NCI-H128 (cell line): ENCODE data around the gene PRPF6.
"Not testable (repeated sequence)": the region's sequence is repeated elsewhere in the genome, so short reads cannot be mapped to it uniquely, and the experiment has no call there.

Experiments
- DNase-seq: peaks from one replicate; lab custom pipeline; 2025; ENCODE audit not compliant: unreplicated experiment; lab: John Stamatoyannopoulos, UW

The PRPF6 gene

DNA sequence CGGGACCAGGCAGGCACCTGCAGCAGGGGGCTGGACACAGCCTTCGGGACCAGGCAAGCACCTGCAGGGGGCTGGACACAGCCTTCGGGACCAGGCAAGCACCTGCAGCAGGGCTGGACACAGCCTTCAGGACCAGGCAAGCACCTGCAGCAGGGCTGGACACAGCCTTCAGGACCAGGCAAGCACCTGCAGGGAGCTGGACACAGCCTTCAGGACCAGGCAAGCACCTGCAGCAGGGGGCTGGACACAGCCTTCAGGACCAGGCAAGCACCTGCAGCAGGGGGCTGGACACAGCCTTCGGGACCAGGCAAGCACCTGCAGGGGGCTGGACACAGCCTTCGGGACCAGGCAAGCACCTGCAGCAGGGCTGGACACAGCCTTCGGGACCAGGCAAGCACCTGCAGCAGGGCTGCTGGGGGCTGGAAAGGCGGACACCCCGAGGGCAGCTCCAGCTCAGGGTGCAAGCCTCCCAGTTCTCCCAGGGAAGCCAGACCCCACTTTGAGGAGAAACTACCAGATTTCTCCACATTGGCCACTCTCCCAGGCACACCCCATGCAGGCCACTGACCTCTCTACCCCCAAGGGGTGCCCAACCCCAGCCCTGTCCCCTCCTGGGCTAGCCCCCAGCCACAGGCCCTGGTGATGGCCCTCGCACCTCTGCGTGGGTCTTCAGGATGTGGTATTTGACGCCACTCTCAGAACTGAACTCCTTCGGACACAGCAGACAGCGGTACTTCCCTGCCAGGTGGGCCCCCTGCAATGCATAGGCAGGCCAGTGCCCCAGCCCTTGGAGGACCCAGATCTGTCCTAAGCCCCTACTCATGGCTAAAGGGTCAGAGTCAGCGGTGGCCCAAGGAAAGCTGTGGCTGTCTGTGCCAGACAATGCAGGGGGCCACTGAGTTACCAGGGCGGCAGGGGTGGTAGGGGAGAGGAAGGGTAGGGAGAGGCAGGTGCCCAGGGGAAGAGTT, 20.0 kb upstream of the PRPF6 start:
- DNase-seq, result not testable (repeated sequence)

DNA sequence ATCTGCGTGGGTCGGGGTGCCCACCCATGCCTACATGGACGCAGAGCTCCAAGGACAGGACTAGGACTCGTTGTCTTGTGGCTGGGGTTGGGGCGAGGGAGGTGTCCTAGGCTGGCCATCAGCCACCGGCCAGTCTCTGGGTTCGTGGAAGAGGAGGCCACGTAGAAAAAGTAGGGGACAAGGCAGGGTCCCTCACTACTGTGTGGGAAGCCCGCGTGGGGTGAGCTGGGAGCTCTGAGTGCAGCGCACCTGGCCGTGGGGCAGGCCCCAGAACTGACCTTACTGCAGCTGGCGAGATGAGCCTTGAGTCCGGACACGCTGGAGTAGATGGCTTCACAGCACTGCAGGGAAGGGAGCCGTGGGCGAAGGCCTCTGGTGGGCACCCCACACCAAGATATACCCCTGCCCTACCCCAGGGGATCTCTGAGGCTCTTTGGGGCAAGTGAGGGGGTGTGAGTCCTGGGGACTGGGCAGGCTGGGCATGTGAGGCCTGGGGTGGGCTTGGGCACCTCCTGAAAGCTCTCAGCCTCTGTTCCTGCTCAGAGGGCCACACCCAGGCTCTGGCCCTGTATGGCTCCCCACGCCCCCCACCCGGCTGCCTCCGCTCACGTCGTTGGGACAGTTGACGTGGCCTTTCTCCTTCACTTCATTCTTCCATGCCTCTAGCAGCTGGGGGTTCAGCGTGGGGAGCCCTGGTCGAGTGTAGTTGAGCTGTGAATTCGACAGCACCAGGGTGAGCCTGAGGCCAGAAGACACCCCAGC, 19.1 kb upstream of the PRPF6 start:
- DNase-seq, result no peak

DNA sequence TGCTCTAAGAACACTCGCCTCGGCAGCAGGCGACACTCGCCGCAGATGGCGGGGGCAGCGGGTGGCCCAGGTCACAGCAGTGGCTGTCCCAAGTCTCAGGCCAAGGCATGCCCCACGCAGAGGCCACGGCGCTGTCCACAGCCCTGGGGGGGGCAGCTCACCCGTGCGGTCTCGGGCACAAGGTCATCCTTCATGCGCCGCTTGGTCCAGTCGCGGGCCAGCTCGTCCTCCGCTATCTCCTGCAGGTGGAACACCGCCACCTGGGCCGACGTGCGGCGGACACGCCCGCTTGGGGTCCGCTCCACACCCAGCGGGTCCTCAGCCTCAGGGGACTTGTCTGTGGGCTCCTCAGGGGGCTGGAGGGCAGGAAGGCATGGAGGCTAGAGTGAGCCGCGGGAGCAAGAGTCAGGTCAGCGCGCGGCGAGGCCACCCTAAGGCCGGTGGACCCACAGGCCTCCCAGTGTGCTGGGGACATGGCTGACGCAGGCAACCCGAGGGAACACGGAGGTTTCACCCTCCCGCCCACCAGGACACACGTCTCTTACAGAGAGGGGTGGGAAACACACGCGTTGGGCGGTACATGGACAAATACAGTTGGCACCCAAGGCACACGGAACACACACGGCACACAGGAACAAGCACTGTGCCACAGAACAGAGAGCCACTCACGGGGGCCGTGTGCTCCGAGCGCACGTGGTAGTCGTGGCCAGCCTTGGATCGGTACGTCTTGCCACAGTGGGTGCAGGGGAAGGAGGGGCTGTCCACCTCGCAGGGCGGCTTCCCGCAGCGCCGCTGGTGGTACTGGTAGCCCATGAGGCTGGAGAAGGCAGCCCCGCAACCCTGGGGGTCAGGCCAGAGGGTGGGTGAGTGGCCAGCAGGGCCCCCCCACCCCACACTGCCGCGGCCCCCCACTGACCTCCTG, 18.2 kb upstream of the PRPF6 start:
- DNase-seq, result no peak

GRCh38 chr20:63963348-63963741, 17.6 kb upstream of the PRPF6 start:
- DNase-seq, result no peak

DNA sequence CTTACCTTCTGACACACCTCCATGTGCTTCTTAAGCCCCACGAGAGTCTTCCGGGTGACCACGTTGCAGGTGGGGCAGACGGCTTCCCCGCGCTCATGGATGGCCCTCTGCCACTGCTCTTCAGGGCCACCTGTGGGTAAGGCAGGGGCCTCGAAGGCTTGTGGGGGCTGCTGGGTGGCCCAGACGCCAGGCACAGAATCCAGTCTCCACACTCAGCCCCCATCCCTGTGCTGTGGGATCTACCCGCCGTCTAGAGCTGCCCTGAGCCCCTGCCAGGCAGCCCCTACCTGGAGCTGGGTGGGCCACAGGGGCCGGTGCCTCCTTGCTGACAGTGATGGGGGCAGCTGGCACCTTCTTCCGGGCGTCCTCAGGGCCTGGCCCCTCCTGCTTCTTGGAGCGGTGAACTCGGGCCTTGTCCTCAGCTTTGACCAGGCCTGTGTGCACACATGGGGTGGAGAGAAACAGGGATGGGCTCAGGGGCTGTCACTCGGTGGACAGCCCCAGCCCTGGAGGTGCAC, 17.1 kb upstream of the PRPF6 start:
- no peak for DNase-seq

DNA sequence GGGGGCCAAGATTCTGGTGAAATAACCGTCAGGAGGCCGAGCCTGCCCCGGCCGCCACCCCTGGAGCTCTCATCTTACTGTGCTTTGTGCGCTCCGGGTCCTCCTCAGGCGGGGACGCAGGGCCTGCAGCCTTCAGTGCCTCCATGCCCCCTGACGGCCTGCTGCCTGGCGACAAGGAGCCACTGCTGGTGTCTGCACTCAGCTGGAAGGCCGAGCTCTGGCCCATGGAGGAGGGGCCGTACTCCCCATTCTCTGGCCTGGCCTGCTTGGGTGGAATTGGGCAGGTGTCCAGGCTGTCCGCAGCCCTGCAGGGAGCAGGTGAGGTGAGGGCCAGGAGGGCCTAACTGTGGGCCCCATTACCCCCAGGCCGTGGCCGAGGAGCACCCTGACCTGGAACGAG, 16.5 kb upstream of the PRPF6 start:
- no peak for DNase-seq

- no peak for DNase-seq
These were observed 14.6 kb upstream of the PRPF6 start for GRCh38 chr20:63966172-63966943.

GRCh38 chr20:63966944-63967322, 14.0 kb upstream of the PRPF6 start:
- no peak for DNase-seq

DNA sequence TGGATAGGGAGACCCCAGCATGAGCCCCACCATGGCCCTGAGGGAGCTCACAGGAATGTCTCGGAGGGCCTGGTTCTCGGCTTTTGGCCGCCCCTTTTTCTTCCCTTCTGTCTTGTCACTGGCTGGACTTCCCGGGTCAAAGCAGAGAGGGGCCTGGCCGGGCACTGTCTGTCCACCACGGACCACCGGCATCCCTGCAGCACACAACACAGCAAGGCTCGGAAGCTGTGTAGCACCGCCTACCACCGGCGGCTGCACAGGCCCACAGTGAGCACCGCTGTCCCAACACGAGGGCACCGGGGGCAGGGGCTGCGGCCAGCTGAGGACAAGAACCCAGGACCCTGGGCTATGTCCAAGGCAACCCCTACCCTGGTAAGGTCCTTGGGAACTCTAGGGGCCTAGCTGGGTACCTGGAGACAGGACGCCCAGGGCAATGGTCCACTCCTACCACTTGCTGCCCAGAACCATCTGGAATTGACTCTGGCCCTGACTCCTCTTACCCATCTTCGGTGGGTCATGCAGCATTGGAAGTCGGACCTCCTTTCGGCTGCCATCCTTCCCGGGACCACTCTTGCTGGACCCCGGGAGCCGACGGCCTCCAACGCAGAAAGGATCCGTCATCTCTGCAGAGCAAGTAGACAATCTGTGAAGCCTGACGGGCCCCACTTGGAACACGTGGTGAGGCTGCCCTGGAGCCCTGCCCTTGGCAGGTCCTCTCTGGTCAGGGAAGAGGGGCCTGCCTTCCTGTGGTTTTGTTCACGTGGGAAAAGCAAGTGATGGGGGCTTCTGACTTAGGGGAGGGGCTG, 13.4 kb upstream of the PRPF6 start:
- no peak for DNase-seq

DNA sequence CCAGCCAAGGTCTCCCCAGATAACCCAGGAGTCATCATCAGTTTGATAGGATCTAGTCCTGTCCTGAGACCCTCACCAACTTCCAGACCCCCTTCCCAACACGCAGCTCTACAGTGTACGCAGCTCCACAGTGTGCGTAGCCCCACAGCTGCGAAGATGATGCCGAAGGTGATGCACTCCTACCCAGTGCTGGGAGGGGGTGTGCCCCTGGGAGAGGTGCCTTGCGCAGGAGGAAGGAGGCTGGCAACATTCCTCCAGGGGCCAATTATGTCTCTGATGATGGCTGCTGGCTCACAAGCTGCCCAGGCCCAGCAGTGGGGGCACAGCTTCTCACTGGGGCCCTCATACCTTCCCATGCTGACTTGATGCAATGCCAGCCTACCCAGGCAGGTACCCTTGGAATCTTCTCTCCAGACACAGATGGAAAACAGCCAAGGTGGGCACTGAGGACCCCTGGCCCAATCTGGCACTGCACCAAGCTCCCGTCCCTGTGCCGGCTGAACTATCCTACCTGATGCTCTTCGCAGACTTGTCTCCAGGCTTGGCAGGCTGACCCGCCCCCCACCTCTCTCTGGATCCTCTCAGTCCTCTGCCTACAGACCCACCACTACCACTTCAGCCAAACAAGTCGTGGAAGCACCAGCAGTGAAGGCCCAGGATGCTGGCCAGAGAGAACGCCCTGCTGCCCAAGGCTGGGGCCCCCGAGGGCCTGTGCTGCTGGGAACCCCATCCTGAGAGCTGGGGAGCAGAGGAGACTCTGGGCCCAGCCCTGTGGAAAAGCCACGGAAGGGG, 12.6 kb upstream of the PRPF6 start:
- no peak for DNase-seq

DNA sequence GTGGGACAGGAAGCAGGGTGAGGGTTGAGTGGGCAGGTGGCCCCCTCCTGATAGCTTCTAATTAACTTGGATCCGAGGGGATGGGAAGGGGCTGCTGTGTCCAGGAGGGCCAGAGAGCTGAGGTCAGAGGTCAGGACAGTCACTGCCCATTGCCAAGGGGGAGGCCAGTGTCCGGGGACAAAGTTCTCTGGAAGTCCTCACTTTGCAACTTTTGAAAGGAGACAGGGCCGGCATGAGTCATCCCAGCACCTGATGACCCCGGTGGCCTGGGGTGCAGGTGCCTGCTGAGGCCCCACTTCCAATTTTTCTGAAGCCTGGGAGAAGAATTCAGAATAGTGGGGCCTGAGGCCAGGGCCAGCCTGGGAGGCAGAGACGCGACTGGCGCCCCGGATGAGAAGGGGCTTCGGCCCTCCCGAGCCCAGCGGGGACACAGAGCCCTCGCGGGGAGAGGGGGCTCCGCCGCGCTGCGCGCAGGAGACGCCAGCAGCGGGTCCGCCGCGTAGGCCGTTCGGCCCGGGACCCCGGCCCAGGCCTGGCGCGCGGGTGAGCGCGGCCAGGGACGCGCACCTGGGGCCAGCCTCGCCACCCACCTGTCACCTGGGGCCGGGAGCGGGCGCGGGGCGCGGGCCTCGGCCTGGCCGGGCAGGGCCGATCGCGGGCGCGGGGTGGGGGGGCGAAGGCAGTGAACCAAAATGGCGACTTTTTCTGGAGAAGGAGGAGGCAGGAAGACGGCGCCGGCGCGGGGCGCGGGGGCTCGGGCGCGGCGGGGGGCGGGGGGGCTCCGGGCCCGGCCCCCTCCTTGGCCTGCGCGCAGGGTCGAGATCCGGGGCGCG, 11.8 kb upstream of the PRPF6 start:
- DNase-seq, result no peak

DNA sequence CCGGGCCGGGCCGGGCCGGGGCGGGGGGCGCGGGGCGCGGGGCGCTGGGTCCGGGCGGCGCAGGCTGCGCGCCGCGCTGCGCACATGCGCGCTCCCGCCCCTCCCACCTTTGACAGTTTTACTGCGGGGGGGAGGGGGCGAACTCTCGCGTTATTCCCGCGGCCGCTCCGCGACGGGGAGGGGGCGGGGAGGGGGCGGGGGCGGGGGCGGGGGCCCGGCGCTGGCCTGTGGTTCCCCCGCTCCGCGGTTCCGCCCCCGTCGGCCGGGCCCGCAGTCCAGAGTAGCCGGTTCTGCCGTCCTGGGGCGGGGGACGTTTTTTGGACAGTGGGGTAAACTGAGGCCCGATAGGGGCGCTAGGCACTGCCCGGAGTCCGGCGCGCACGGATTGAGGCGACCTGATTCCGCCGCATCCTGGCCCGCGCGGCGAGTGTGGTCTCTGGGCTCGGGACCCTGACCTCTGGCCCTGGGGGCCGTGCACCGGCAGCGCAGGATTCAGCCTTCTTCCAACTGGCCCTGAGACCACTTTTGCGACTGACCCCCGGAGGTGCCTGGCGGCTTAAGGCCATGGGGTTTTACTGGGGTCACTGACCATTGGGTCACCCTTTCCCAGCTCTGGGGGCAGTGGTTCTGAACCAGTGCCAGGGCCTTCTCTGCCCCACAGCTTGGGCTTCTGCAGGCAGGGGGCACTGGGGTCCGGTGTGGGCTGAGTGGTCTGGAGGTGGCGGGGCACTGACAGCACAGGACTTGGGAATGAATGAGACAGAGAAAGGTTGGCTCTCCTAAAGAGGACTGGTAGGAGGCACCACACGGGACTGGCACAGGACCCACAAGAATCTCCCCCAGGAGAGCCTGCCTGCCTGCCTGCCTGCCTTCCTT, 10.9 kb upstream of the PRPF6 start, which contains the start of gene ZNF512B:
TSS of gene ZNF512B (minus strand) at position 93 of the 876 bp plus-strand sequence. CDS start 1,980 bp downstream, outside the sequence.
- DNase-seq, result no peak

GRCh38 chr20:63970714-63971431, 10.1 kb upstream of the PRPF6 start:
- no peak for DNase-seq

DNA sequence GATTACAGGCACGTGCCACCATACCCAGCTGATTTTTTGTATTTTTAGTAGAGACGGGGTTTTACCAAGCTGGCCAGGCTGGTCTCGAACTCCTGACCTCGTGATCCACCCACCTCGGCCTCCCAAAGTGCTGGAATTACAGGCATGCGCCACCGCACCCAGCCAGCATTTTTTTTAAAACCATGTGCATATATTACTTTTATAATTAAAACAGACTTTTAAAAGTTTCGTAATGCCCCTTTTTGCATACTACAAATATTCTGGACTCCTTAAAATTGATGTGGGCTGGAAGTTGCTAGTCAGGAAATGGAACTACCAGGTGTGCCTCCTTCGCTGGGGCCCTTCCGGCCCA, 9.0 kb upstream of the PRPF6 start:
- not testable (repeated sequence) for DNase-seq

DNA sequence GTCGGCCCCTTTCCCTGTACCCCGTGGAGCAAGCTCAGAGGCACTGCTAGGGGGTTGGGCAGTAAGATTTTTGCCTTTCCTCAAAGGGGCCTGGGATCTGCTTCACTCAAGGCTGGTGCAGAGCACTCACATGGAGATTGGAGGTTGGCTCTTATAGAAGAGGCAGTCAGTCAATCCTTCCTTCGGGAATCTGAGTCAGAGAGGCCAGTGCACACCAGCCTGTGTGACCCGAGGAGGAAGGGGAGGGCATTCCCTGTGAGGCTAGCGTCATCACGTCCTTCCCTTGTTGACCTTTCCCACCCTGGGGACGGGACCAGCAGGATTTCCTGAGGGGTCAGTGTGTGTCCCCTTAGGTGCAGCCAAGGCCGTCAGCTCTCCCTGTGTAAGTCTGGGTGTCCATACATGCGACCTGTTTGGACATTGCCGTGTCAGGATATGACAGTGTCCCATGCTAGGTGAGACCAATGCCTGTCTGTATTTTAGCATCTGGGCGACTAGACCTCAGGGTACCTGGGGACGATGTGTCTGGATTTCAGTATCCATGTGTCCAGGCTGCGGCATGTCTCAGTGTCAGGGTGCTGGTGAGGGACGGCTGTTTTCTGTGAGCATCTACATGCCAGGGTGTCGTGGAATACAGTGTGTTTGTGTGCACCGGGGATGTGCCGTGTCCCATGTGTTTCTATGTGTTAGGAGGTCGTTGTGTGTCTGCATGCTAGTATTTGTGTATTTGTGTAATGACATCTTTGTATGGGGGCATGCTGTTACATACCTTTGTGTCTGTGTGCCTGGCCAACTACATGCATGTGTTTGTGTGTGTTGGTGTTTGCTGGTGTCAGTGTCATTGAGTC, 8.4 kb upstream of the PRPF6 start:
- DNase-seq, result no peak
